Muscle layer of colon (tissue), 2 donors: ENCODE results near the gene GUCY2D.
"Not testable (repeated sequence)": the region's sequence is repeated elsewhere in the genome, so short reads cannot be mapped to it uniquely, and the experiment has no call there.

Source experiments
- H3K27ac ChIP-seq: one replicate; pipeline ENCODE4 v1.7.0; 2013; ENCODE audit warnings: low read depth, mild to moderate bottlenecking, low read length, moderate library complexity
- H3K27me3 ChIP-seq, 2 donors: one replicate each; pipeline ENCODE4 v1.7.0; 2013; ENCODE audit warnings: low read length in 2 of 2, mild to moderate bottlenecking in 2 of 2; ENCODE audit not compliant: insufficient read depth in 2 of 2, control insufficient read depth in 1 of 2
- H3K36me3 ChIP-seq: one replicate; pipeline ENCODE4 v1.7.0; 2013; ENCODE audit warnings: mild to moderate bottlenecking, low read length; ENCODE audit not compliant: insufficient read depth
- H3K4me1 ChIP-seq: one replicate; pipeline ENCODE4 v1.7.0; 2013; ENCODE audit warnings: mild to moderate bottlenecking, low read length; ENCODE audit not compliant: insufficient read depth
- H3K4me3 ChIP-seq, 2 donors: one replicate each; pipeline ENCODE4 v1.7.0; 2013; ENCODE audit warnings: low read length in 2 of 2, low read depth in 1 of 2, mild to moderate bottlenecking in 1 of 2, moderate library complexity in 1 of 2
- H3K9ac ChIP-seq: one replicate; pipeline ENCODE4 v1.7.0; 2013; ENCODE audit warnings: low read length
- H3K9me3 ChIP-seq: one replicate; pipeline ENCODE4 v1.7.0; 2013; ENCODE audit warnings: mild to moderate bottlenecking, low read length
- donor health status: abdominal sarcoma.
- donor health status: Adenocarcinoma of cecum.

The GUCY2D gene

GRCh38 chr17:8051831-8052230 lies 49.4 kb downstream of the GUCY2D start:
- no peaks in the 10 kb centered on the region for H3K4me1 ChIP-seq
- no peak overlapping the region for H3K4me3 ChIP-seq
- H3K9ac ChIP-seq: no peak overlapping the region
- H3K9me3 ChIP-seq: no peaks in the 10 kb centered on the region
- no peak overlapping the region for H3K27ac ChIP-seq
- peaks cover 0 to 5% of the 10 kb centered on the region in 2 donors for H3K27me3 ChIP-seq
- H3K36me3 ChIP-seq: no peaks in the 10 kb centered on the region

GRCh38 chr17:8052256-8053252 lies 50.1 kb downstream of the GUCY2D start:
- Histone ChIP-seq H3K27ac (no peak overlapping the region), H3K4me1 (no peaks in the 10 kb centered on the region), H3K9ac (no peak overlapping the region), H3K27me3 (peaks cover 0 to 7% of the 10 kb centered on the region in 2 donors), H3K36me3 (no peaks in the 10 kb centered on the region), H3K4me3 (no peak overlapping the region), H3K9me3 (no peaks in the 10 kb centered on the region)

GRCh38 chr17:8053600-8053999 lies 51.2 kb downstream of the GUCY2D start:
- Histone ChIP-seq H3K27ac (no peak overlapping the region), H3K4me1 (no peaks in the 10 kb centered on the region), H3K36me3 (no peaks in the 10 kb centered on the region), H3K4me3 (no peak overlapping the region), H3K9ac (no peak overlapping the region), H3K9me3 (no peaks in the 10 kb centered on the region), H3K27me3 (peaks cover 0 to 14% of the 10 kb centered on the region in 2 donors)

GRCh38 chr17:8055851-8056231 lies 53.4 kb downstream of the GUCY2D start:
- Histone ChIP-seq H3K4me3 (no peak overlapping the region), H3K4me1 (no peaks in the 10 kb centered on the region), H3K9me3 (no peaks in the 10 kb centered on the region), H3K27ac (no peak overlapping the region), H3K27me3 (peaks cover 18 to 33% of the 10 kb centered on the region in 2 donors), H3K9ac (no peak overlapping the region), H3K36me3 (no peaks in the 10 kb centered on the region)

- Histone ChIP-seq H3K4me3 (no peak overlapping the region), H3K4me1 (no peaks in the 10 kb centered on the region), H3K27ac (no peak overlapping the region), H3K9ac (no peak overlapping the region), H3K36me3 (no peaks in the 10 kb centered on the region), H3K9me3 (no peaks in the 10 kb centered on the region), H3K27me3 (peaks cover 24 to 39% of the 10 kb centered on the region in 2 donors)
Measured at GRCh38 chr17:8056232-8056975, 54.0 kb downstream of the GUCY2D start.

GRCh38 chr17:8056976-8057625 lies 54.7 kb downstream of the GUCY2D start:
- H3K9me3 ChIP-seq: no peaks in the 10 kb centered on the region
- H3K27ac ChIP-seq: no peak overlapping the region
- H3K9ac ChIP-seq: no peak overlapping the region
- H3K4me1 ChIP-seq: no peaks in the 10 kb centered on the region
- H3K36me3 ChIP-seq: no peaks in the 10 kb centered on the region
- H3K27me3 ChIP-seq: peaks cover 28 to 46% of the 10 kb centered on the region in 2 donors
- H3K4me3 ChIP-seq: no peak overlapping the region

- Histone ChIP-seq H3K36me3 (no peaks in the 10 kb centered on the region), H3K4me1 (peaks cover 5% of the 10 kb centered on the region), H3K4me3 (no peak overlapping the region), H3K27me3 (peaks cover 34 to 51% of the 10 kb centered on the region in 2 donors), H3K9me3 (no peaks in the 10 kb centered on the region), H3K27ac (no peak overlapping the region), H3K9ac (no peak overlapping the region)
Measured at GRCh38 chr17:8057691-8058114, 55.3 kb downstream of the GUCY2D start.

GRCh38 chr17:8059131-8059530 lies 56.7 kb downstream of the GUCY2D start:
- Histone ChIP-seq H3K4me3 (no peak overlapping the region), H3K4me1 (peaks cover 9% of the 10 kb centered on the region), H3K9ac (no peak overlapping the region), H3K27ac (no peak overlapping the region), H3K9me3 (no peaks in the 10 kb centered on the region), H3K36me3 (no peaks in the 10 kb centered on the region), H3K27me3 (peaks cover 43 to 62% of the 10 kb centered on the region in 2 donors)

- Histone ChIP-seq H3K4me3 (no peak overlapping the region), H3K27me3 (peaks cover 43 to 72% of the 10 kb centered on the region in 2 donors), H3K9me3 (no peaks in the 10 kb centered on the region), H3K36me3 (no peaks in the 10 kb centered on the region), H3K9ac (no peak overlapping the region), H3K4me1 (peaks cover 9% of the 10 kb centered on the region), H3K27ac (no peak overlapping the region)
Measured at GRCh38 chr17:8060274-8060673, 57.9 kb downstream of the GUCY2D start.

GRCh38 chr17:8061851-8062250 lies 59.4 kb downstream of the GUCY2D start:
- H3K9ac ChIP-seq, H3K36me3 ChIP-seq, H3K4me3 ChIP-seq, H3K9me3 ChIP-seq, H3K4me1 ChIP-seq, H3K27ac ChIP-seq: not testable (repeated sequence)
- peaks cover 43 to 69% of the 10 kb centered on the region in 2 donors for H3K27me3 ChIP-seq

- Histone ChIP-seq H3K9me3 (no peaks in the 10 kb centered on the region), H3K36me3 (no peaks in the 10 kb centered on the region), H3K4me3 (no peak overlapping the region), H3K27ac (no peak overlapping the region), H3K4me1 (peaks cover 9% of the 10 kb centered on the region), H3K27me3 (peaks cover 43 to 65% of the 10 kb centered on the region in 2 donors), H3K9ac (no peak overlapping the region)
Measured at GRCh38 chr17:8062435-8062806, 60.0 kb downstream of the GUCY2D start.
